Stimulated activated CD4-positive, alpha-beta T cell treated with anti-CD3 and anti-CD28 coated beads, Interleukin-2, amount 100 ng/mL, for 4 hours (primary cell): Measurements from ENCODE around the gene GLDC.
"Not testable (repeated sequence)": the region's sequence is repeated elsewhere in the genome, so short reads cannot be mapped to it uniquely, and the experiment has no call there.

Source experiments
- DNase-seq: peaks from one replicate; pipeline ENCODE4 v3.0.0-alpha.2; 2020; ENCODE audit warnings: low read depth

The GLDC gene

GRCh38 chr9:6565312-6565711 is 80.2 kb downstream of the GLDC start:
- no peak for DNase-seq

GRCh38 chr9:6564868-6565267 is 80.7 kb downstream of the GLDC start:
- DNase-seq: no peak

- DNase-seq: no peak
These were observed 81.2 kb downstream of the GLDC start for GRCh38 chr9:6564360-6564759.

GRCh38 chr9:6562871-6563430 is 82.6 kb downstream of the GLDC start:
- DNase-seq: no peak

GRCh38 chr9:6562201-6562600 is 83.3 kb downstream of the GLDC start:
- no peak for DNase-seq

- no peak for DNase-seq
These were observed 87.5 kb downstream of the GLDC start for GRCh38 chr9:6557883-6558616.

GRCh38 chr9:6553866-6554265 is 91.7 kb downstream of the GLDC start:
- no peak for DNase-seq

- DNase-seq: no peak
These were observed 92.9 kb downstream of the GLDC start for GRCh38 chr9:6552498-6553121.

- no peak for DNase-seq
These were observed 93.5 kb downstream of the GLDC start for GRCh38 chr9:6552033-6552432.

- no peak for DNase-seq
These were observed 94.4 kb downstream of the GLDC start for GRCh38 chr9:6551136-6551535.

- DNase-seq: no peak
These were observed 96.3 kb downstream of the GLDC start for GRCh38 chr9:6549106-6549800.

- DNase-seq: no peak
These were observed 100.4 kb downstream of the GLDC start for GRCh38 chr9:6545017-6545691.

- no peak for DNase-seq
These were observed 102.3 kb downstream of the GLDC start for GRCh38 chr9:6543204-6543603.

GRCh38 chr9:6542617-6543016 is 102.9 kb downstream of the GLDC start:
- DNase-seq: not testable (repeated sequence)

- DNase-seq: no peak
These were observed 106.9 kb downstream of the GLDC start for GRCh38 chr9:6538666-6539071.

- no peak for DNase-seq
These were observed 109.9 kb downstream of the GLDC start for GRCh38 chr9:6535594-6535993.

GRCh38 chr9:6525326-6526045 is 120.0 kb downstream of the GLDC start:
- no peak for DNase-seq

- DNase-seq: no peak
These were observed 123.3 kb downstream of the GLDC start for GRCh38 chr9:6522263-6522662.

GRCh38 chr9:6512085-6512657 is 133.4 kb downstream of the GLDC start:
- no peak for DNase-seq

- no peak for DNase-seq
These were observed 139.0 kb downstream of the GLDC start for GRCh38 chr9:6506571-6506970.

- no peak for DNase-seq
These were observed 143.1 kb downstream of the GLDC start for GRCh38 chr9:6502399-6502798.
